Measurements from ENCODE around the gene GPR39. TPM values are rescaled to one million over a fixed set of nuclear protein-coding genes. Genes with fewer than 3 reads are reported as not detected.

The GPR39 gene
- total RNA-seq, 1 donor from 2014 or later, result not detected

- Mint-ChIP-seq H3K4me3 (no peak overlapping the region), H3K27ac (no peak overlapping the region), H3K9me3 (no peaks in the 10 kb centered on the region), H3K36me3 (ENCODE audit: low read depth) (no peaks in the 10 kb centered on the region), H3K4me1 (ENCODE audit: low read depth) (no peaks in the 10 kb centered on the region), H3K27me3 (ENCODE audit: insufficient read depth) (no peaks in the 10 kb centered on the region)
- intact Hi-C loops (cut with micrococcal nuclease), result no loop called here
- no peak for DNase-seq (ENCODE audit: low spot score)
Observed at GRCh38 chr2:132680544-132680943, 263.9 kb downstream of the GPR39 start.

GRCh38 chr2:132681766-132682165 lies 265.2 kb downstream of the GPR39 start:
- no peaks in the 10 kb centered on the region for H3K4me1 Mint-ChIP-seq (ENCODE audit: low read depth)
- H3K9me3 Mint-ChIP-seq, result no peaks in the 10 kb centered on the region
- H3K27me3 Mint-ChIP-seq (ENCODE audit: insufficient read depth), result no peaks in the 10 kb centered on the region
- intact Hi-C loops (cut with micrococcal nuclease), result no loop called here
- no peak for DNase-seq (ENCODE audit: low spot score)
- no peak overlapping the region for H3K27ac Mint-ChIP-seq
- no peaks in the 10 kb centered on the region for H3K36me3 Mint-ChIP-seq (ENCODE audit: low read depth)
- no peak overlapping the region for H3K4me3 Mint-ChIP-seq

- Mint-ChIP-seq H3K36me3 (ENCODE audit: low read depth) (no peaks in the 10 kb centered on the region), H3K4me3 (no peak overlapping the region), H3K9me3 (peaks cover 3% of the 10 kb centered on the region), H3K27me3 (ENCODE audit: insufficient read depth) (no peaks in the 10 kb centered on the region), H3K27ac (no peak overlapping the region), H3K4me1 (ENCODE audit: low read depth) (no peaks in the 10 kb centered on the region)
- intact Hi-C loops (cut with micrococcal nuclease), result no loop called here
- DNase-seq (ENCODE audit: low spot score), result no peak
Observed at GRCh38 chr2:132690664-132691303, 274.2 kb downstream of the GPR39 start.

GRCh38 chr2:132691556-132691955 lies 275.0 kb downstream of the GPR39 start:
- no peaks in the 10 kb centered on the region for H3K27me3 Mint-ChIP-seq (ENCODE audit: insufficient read depth)
- H3K4me1 Mint-ChIP-seq (ENCODE audit: low read depth), result no peaks in the 10 kb centered on the region
- no peak overlapping the region for H3K4me3 Mint-ChIP-seq
- intact Hi-C loops (cut with micrococcal nuclease), result no loop called here
- H3K9me3 Mint-ChIP-seq, result peaks cover 3% of the 10 kb centered on the region
- no peaks in the 10 kb centered on the region for H3K36me3 Mint-ChIP-seq (ENCODE audit: low read depth)
- no peak for DNase-seq (ENCODE audit: low spot score)
- no peak overlapping the region for H3K27ac Mint-ChIP-seq

GRCh38 chr2:132692816-132693215 lies 276.2 kb downstream of the GPR39 start:
- H3K4me1 Mint-ChIP-seq (ENCODE audit: low read depth), result no peaks in the 10 kb centered on the region
- no peak overlapping the region for H3K27ac Mint-ChIP-seq
- H3K9me3 Mint-ChIP-seq, result peaks cover 3% of the 10 kb centered on the region
- intact Hi-C loops (cut with micrococcal nuclease), result no loop called here
- no peaks in the 10 kb centered on the region for H3K36me3 Mint-ChIP-seq (ENCODE audit: low read depth)
- no peaks in the 10 kb centered on the region for H3K27me3 Mint-ChIP-seq (ENCODE audit: insufficient read depth)
- DNase-seq (ENCODE audit: low spot score), result no peak
- no peak overlapping the region for H3K4me3 Mint-ChIP-seq

Data from activated T-helper 1 cell treated with anti-CD3 and anti-CD28 coated beads, Interleukin-12 subunit alpha, Interleukin-12 subunit beta, Interleukin-2, Interleukin-4 antibody, amounts not matched to agents 30 ng/mL and 10 ng/mL and 1 ng/mL, durations not matched to agents 14 hours and 24 hours and 36 hours (primary cell).